GM19043 (cell line): Measurements from ENCODE around the gene CAV2.
A peak's percentile ranks its signal among the peaks of the same experiment; 100 is the strongest.
"Not testable (repeated sequence)": the region's sequence is repeated elsewhere in the genome, so short reads cannot be mapped to it uniquely, and the experiment has no call there.

Experiments
- ATAC-seq: cut with Tn5 transposase; IDR thresholded peaks from one replicate; pipeline ENCODE4 v1.9.1; 2021; ENCODE audit warnings: low read depth; ENCODE audit not compliant: unreplicated experiment

CAV2 gene, protein sequence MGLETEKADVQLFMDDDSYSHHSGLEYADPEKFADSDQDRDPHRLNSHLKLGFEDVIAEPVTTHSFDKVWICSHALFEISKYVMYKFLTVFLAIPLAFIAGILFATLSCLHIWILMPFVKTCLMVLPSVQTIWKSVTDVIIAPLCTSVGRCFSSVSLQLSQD

DNA sequence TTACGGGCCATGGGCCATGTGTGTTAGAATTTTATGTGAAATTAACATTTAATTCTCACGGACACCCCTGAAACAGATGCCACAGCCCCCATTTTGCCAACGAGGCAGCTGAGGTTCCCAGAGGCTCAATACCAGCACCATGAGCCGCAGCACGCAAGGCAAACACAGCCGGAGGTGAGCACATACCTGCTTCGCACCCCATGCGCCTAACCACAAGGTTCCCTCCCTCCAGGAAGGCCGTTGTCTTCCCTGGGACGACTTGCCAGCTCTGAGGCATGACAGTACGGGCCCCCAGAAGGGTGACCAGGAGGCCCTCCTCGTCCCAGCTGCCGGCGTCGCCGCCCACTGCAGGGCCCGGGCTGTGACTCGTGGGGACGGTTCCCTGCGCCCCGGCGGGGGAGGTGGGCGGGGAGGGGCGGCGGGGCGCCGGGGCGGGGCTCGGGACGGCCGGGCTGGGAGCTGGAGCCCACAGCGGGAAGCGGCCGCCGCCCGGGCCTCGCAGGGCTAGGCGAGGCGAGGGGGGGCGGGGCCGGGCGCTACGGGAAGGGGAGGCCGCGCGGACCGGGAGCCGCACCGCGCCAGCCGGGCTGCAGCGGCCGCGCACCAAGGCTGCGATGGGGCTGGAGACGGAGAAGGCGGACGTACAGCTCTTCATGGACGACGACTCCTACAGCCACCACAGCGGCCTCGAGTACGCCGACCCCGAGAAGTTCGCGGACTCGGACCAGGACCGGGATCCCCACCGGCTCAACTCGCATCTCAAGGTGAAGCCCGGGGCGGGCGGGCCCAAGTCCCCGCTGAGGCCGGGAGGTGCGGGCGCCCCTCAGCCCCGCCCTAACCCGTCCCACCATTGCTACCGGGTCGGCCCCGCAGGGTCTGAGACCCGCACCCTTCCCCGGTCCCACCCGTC is at the start of gene CAV2:
Gene CAV2 (plus strand): TSS at position 571 of the 910 bp plus-strand sequence. CDS start 44 bp downstream, at position 615.
- ATAC-seq, result no peak

GRCh38 chr7:116449950-116450349 is 49.6 kb upstream of the CAV2 start:
- ATAC-seq, result no peak

GRCh38 chr7:116451957-116452729 is 47.4 kb upstream of the CAV2 start:
- no peak for ATAC-seq

DNA sequence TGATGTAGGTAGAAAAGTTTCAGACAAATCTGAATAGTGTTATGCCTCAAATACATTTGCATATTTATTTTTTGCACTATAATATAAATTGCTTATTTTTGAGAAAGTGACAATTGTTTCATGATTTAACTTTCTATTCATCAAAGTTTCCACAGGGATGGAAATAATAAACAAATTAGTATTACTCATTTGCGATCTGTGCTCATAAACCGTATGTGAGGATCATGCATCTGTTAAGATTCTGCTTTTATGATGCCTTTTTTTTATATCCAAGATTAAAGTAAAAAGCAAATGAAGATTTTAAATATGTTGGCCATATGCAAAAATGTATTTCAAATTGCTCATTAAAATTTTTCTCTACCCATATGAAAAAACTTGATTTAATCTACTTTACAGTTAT is 45.2 kb upstream of the CAV2 start:
- ATAC-seq, result no peak

GRCh38 chr7:116455009-116455408 is 44.5 kb upstream of the CAV2 start:
- no peak for ATAC-seq

DNA sequence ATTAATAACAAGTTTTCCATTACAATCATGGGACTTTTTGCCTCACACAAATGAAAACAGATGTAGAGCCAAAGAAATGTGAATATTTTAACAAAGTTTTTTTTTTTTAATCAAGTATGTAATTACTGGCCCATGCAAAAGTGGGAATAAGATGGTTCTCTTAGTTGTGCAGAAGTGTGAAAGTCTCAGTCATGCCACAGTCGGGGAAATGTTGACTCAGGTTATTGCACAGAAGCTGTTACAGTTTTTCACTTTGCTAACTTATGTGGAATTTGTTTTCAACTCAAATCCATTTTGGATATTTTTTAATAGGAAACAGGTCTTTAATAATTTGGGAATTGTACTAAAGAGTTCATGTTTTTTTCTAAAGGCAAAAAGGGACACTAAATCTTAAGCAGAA is 44.0 kb upstream of the CAV2 start:
- ATAC-seq, result no peak

DNA sequence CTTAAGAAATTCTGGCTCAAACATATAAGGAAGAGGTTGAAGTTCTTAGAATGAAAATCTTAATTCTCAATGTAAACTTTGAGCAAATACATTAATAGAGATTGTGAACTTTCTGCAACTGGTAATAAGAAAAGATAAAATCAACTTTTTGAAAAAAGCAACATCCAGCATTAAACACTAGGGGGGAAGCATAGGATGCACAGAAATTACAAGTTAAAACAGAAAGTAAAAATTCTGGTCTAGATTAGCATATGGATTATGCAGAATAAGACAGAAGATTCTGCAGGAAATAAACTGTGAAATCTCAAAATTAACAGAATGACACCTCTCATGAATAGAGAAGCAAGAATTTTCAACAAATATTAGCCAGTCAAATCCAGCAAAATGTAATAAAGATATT is 38.0 kb upstream of the CAV2 start:
- ATAC-seq, result no peak

- ATAC-seq, result no peak
These were observed 35.6 kb upstream of the CAV2 start for GRCh38 chr7:116463956-116464355.

- no peak for ATAC-seq
These were observed 35.2 kb upstream of the CAV2 start for GRCh38 chr7:116464375-116464774.

DNA sequence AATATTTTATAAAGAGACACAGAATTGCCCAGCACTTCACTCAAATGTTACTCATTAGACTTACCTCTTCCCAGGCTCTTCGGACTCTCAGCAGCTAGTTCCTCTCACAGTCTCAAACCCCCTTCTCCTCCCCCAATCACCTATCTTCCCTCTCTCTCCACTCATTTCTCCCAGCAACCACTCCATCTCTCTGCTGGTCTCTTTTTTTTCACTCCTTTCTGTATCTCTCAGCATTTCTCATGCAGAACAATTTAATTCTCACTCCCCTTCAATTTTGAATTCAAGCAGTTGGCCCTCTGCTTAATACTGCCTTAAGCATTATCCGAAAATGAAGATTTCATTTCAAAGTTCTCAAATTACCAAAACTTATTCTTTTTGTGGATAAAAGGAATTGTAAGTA is 34.4 kb upstream of the CAV2 start:
- no peak for ATAC-seq

- ATAC-seq, result no peak
These were observed 31.0 kb upstream of the CAV2 start for GRCh38 chr7:116468534-116468933.

DNA sequence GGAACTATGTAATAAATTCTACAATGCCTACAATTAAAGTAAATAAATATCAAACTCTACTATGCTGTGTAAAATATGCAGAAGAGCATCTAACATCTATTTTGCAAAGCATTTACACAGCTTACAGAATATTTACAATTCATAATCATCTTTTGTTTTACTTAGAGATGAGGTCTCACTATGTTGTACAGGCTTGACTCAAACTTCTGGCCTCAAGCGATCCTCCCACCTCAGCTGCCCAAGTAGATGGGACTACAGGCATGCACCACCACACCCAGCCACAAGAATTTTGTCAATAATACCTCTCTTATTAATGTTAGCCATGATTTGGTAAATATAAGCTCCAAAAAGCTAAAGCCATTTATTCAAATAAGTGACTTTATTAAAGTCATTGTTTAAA is 21.9 kb upstream of the CAV2 start:
- no peak for ATAC-seq

DNA sequence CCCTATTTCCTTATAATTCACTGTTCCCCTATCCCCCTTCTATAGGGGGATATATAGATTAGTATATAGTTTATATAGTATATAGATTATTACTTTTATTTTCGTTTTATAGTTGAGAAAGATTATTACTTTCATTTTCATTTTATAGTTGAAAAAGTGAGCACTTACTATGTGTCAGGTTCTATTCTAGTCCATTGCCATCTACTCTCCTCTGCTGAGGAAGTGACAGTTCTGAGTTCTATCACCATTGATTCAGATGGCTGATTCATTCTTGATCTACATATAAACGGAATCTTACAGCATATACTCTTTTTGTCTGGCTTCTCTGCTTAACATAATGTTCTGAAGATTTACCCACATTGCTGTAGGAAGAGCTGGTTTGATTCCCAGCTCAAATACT is 20.7 kb upstream of the CAV2 start:
- peak; percentile 45 for ATAC-seq

DNA sequence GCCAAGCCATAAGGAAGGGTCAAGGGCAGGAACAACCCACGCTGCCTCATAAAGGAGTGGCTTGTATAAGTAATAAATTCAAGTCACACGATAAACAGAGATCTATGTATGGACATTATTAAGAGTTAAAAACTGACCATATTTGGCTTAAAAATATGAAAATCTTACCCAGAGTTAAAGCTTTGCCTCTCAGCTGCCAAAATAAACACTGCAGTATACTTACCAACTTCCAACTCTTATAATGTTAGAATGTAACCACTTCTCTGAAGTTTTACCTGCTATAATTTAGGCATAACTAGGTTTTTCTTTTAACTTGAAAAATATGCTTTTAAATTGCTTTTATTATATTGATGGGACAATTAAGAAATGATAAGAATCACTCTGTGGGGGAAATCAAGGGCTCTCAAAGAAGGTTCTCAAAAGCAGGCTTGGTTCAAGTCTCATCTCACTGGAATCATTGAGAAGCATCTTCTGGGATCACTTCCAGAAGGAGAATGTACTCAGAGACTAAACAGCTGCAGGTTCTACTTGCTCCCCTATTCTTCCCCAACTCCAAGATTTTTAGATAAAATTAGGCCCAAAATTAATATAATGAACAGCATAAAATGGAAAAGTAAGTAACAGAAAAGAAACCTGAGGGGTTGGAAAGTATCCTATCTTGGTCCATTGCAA is 16.1 kb upstream of the CAV2 start:
- no peak for ATAC-seq

DNA sequence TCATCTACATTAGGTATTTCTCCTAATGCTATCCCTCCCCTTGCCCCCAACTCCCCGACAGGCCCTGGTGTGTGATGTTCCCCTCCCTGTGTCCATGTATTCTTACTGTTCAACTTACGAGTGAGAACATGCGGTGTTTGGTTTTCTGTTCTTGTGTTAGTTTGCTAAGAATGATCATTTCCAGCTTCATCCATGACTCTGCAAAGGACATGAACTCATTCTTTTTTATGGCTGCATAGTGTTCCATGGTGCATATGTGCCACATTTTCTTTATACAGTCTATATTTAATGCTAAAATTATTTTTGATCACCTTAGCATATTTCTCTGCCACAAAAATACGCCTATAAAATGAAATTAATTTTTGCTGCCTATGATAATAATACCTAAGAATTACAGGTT is 15.1 kb upstream of the CAV2 start:
- ATAC-seq, result not testable (repeated sequence)

DNA sequence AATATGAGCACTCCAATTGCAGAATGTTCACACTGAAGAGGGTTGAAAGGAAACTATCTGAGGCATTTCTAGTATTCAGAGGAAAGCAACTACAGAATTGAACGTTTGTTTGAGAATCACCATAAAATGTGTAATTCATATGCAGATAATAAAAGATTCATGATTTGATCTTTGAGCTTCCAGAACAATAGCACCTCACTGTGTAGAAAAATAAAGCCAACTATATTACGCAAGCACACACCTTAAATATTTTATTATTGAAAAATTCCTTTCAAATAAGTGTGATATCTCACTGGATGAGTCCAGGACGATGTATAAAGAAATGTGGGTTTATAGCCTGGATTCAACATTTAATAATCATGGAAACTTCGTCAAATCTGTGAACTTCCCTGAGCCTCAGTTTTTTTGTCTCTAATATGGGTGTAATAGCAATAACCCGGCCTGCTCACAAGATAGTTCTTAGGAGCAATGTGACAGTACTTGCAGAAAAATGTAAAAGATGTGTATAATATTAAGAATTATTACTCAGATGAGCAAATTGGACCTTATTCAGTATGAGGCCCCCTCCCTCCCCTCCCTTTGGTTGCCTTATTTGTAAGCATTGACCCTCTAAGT is 11.5 kb upstream of the CAV2 start:
- no peak for ATAC-seq

DNA sequence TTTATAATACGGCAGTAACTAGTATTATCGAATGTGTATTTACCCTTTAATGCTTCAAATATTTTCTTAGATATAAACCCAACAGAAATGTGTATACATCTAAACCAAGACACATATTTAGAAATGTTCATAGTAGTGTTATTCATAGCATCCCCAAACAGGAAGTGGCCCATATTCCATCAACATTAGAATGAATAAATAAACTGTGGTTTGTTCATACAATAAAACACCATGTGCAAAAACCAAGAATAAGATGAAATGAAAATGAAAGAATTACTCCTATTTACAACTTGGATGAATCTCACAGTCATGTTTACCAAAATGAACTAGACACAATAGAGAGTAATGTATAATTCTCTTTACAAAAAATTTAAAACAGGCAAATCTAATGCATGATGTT is 9.2 kb upstream of the CAV2 start:
- no peak for ATAC-seq

- ATAC-seq, result no peak
These were observed 7.5 kb upstream of the CAV2 start for GRCh38 chr7:116491887-116492653.

DNA sequence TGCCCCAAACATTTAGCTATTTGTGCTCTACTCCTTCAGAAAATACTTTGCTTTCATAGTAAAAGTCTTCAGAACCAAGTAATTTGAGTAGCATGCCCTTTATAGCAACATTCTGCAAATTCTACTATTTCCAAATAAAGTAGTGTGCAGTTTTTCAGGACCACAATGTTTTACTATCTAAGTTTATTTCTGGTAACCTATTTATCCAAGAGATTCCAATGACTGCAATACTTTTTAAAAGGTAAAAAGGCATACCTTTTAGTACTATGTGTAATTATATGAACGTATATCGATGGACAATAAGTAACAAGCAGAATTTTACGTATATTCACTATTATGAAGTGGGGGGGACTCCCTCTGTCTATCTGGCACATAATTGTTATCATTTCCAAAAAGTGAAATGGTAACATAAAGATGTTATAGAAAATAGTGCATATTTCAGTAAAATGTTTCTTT is 6.9 kb upstream of the CAV2 start:
- no peak for ATAC-seq

DNA sequence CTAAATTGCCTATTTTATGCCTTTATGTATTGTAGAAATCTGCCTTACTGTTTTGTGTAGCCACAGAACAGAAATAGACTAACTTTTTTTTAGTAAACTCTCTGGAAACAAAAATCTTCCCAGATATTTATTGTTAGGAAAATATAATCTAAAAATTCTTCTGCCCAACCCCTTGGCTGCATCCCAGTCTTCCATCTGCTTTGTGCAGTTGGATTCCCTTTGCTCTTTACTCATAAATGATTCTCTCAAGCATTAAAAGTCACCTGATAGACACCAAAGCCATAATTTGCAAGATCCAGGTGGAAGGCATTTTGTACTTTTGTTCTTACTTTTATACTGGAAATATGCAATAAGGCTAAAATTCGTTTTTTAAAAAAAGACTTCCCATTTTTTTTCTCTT is 6.1 kb upstream of the CAV2 start:
- ATAC-seq, result no peak
